Coronary artery (tissue), 2 donors: Measurements from ENCODE around the gene PDXP.
"Not testable (repeated sequence)": the region's sequence is repeated elsewhere in the genome, so short reads cannot be mapped to it uniquely, and the experiment has no call there.

Experiments
- DNase-seq: peaks from one replicate; pipeline ENCODE4 v3.0.0-alpha.2; 2017; ENCODE audit warnings: low spot score
- H3K27ac ChIP-seq, 2 donors: fragments of 200-600 bp; sonication (generic); one replicate each; pipeline ENCODE4 v1.5.1; 2016 to 2019
- H3K4me3 ChIP-seq: fragments of 200-600 bp; sonication (generic); 2 replicates; pipeline ENCODE4 v1.5.1; 2016; ENCODE audit warnings: mild to moderate bottlenecking, moderate library complexity
- CTCF ChIP-seq: fragments of 200-600 bp; sonication (generic); IDR thresholded peaks from one replicate; pipeline ENCODE4 v1.5.1; 2019; ENCODE audit warnings: antibody characterized with exemption

The PDXP gene

GRCh38 chr22:37658133-37659065, at the start of gene PDXP:
TSS of gene PDXP (plus strand) at chr22:37658723. CDS start at chr22:37658783, 60 bp downstream.
- Histone ChIP-seq H3K27ac (peak within 1 kb of the TSS; percentile 55 to 89), H3K4me3 (peak within 1 kb of the TSS; percentile 91)
- no peak for TF ChIP-seq CTCF
- peak; percentile 100 for DNase-seq

GRCh38 chr22:37609240-37610152, 49.0 kb upstream of the PDXP start:
- H3K4me3 ChIP-seq, result peak overlapping the region; percentile 98
- TF ChIP-seq CTCF, result no peak
- peak overlapping the region; percentile 89 to 99 for H3K27ac ChIP-seq
- DNase-seq, result peak; percentile 78

- not testable (repeated sequence) for DNase-seq
- peak overlapping the region; percentile 98 for H3K4me3 ChIP-seq
- peak overlapping the region in 1 of 2 donors; percentile 99 for H3K27ac ChIP-seq
Measured at GRCh38 chr22:37610153-37610475, 48.4 kb upstream of the PDXP start.

- DNase-seq, result no peak
- Histone ChIP-seq H3K27ac (peak overlapping the region in 1 of 2 donors; percentile 21), H3K4me3 (peak overlapping the region; percentile 98)
- no peak for TF ChIP-seq CTCF
Measured at GRCh38 chr22:37610480-37611129, 47.9 kb upstream of the PDXP start.

- peak overlapping the region; percentile 21 to 36 for H3K27ac ChIP-seq
- TF ChIP-seq CTCF, result no peak
- no peak overlapping the region for H3K4me3 ChIP-seq
- DNase-seq, result no peak
Measured at GRCh38 chr22:37611207-37611606, 47.3 kb upstream of the PDXP start.

- TF ChIP-seq CTCF, result no peak
- Histone ChIP-seq H3K27ac (no peak overlapping the region), H3K4me3 (no peak overlapping the region)
- DNase-seq, result no peak
Measured at GRCh38 chr22:37616201-37617083, 42.1 kb upstream of the PDXP start.
